ENCODE data around the gene TRAF3.

TRAF3 gene

GRCh38 chr14:102942069-102942468 lies 164.8 kb downstream of the TRAF3 start:
- no peak for DNase-seq (ENCODE audit: low read depth in 1 of 2, low spot score in 1 of 2)
- Histone ChIP-seq H3K4me3 (replicated peaks; ENCODE audit: insufficient read depth, low read length) (no peak overlapping the region), H3K27me3 (ENCODE audit: insufficient read depth, poor library complexity, severe bottlenecking) (no peaks in the 10 kb centered on the region), H3K27ac (replicated peaks) (no peak overlapping the region)
- TF ChIP-seq REST (IDR thresholded peaks at IDR 0.05; ENCODE audit: insufficient replicate concordance, low read depth) (no peak), POLR2AphosphoS5 (IDR thresholded peaks at IDR 0.05; ENCODE audit: low read depth) (no peak), SPI1 (IDR thresholded peaks at IDR 0.05; ENCODE audit: borderline replicate concordance, low read depth) (no peak), CTCF (IDR thresholded peaks at IDR 0.05; ENCODE audit: insufficient read depth, low read length) (no peak), GABPA (IDR thresholded peaks at IDR 0.05; ENCODE audit: low read depth) (no peak)

- no peak overlapping the region for H3K27ac ChIP-seq (replicated peaks)
- DNase-seq (ENCODE audit: low read depth in 1 of 2, low spot score in 1 of 2) = no peak
- TF ChIP-seq SPI1 (IDR thresholded peaks at IDR 0.05; ENCODE audit: borderline replicate concordance, low read depth) (no peak), POLR2AphosphoS5 (IDR thresholded peaks at IDR 0.05; ENCODE audit: low read depth) (no peak), CTCF (IDR thresholded peaks at IDR 0.05; ENCODE audit: insufficient read depth, low read length) (no peak), GABPA (IDR thresholded peaks at IDR 0.05; ENCODE audit: low read depth) (no peak), REST (IDR thresholded peaks at IDR 0.05; ENCODE audit: insufficient replicate concordance, low read depth) (no peak)
- no peak overlapping the region for H3K4me3 ChIP-seq (replicated peaks; ENCODE audit: insufficient read depth, low read length)
- H3K27me3 ChIP-seq (ENCODE audit: insufficient read depth, poor library complexity, severe bottlenecking) = no peaks in the 10 kb centered on the region
Measured at GRCh38 chr14:102943454-102943853, 166.2 kb downstream of the TRAF3 start.

GRCh38 chr14:102943979-102944378 lies 166.7 kb downstream of the TRAF3 start:
- DNase-seq (ENCODE audit: low read depth in 1 of 2, low spot score in 1 of 2) = peak in 1 of 2 experiments; percentile 53
- no peak for TF ChIP-seq REST (IDR thresholded peaks at IDR 0.05; ENCODE audit: insufficient replicate concordance, low read depth)
- no peak for TF ChIP-seq POLR2AphosphoS5 (IDR thresholded peaks at IDR 0.05; ENCODE audit: low read depth)
- no peak for TF ChIP-seq CTCF (IDR thresholded peaks at IDR 0.05; ENCODE audit: insufficient read depth, low read length)
- TF ChIP-seq GABPA (IDR thresholded peaks at IDR 0.05; ENCODE audit: low read depth) = no peak
- TF ChIP-seq SPI1 (IDR thresholded peaks at IDR 0.05; ENCODE audit: borderline replicate concordance, low read depth) = no peak
- no peak overlapping the region for H3K27ac ChIP-seq (replicated peaks)
- no peak overlapping the region for H3K4me3 ChIP-seq (replicated peaks; ENCODE audit: insufficient read depth, low read length)
- no peaks in the 10 kb centered on the region for H3K27me3 ChIP-seq (ENCODE audit: insufficient read depth, poor library complexity, severe bottlenecking)

Measured in HL-60 (cell line).